ENCODE measurements around the gene PITPNM1. TPM values are rescaled to one million over a fixed set of nuclear protein-coding genes. Genes with fewer than 3 reads are reported as not detected.

The PITPNM1 gene
- total and polyA plus RNA-seq, 2 of the 13 experiments (the other 11 are each of a cell fraction or from before 2014, with no cell fraction given), result 8.2 to 8.5 TPM

GRCh38 chr11:67464411-67465188 is 40.6 kb downstream of the PITPNM1 start (continued):
- peak; percentile 15; the same call in 1 of the 2 replicates for TF ChIP-seq ZBTB7B (CRISPR knock-in tag; IDR thresholded peaks at IDR 0.05)
- TF ChIP-seq KIAA2018 (CRISPR knock-in tag; IDR thresholded peaks at IDR 0.05; ENCODE audit: borderline replicate concordance), result no peak
- TF ChIP-seq SP4 (CRISPR knock-in tag; IDR thresholded peaks at IDR 0.05), result 0 out of 2 replicates have a peak, but pooled peaks have one; percentile 12
- TF ChIP-seq KDM3A (CRISPR knock-in tag; IDR thresholded peaks at IDR 0.05; ENCODE audit: low read depth), result no peak
- no peak for TF ChIP-seq FUBP1 (CRISPR knock-in tag; IDR thresholded peaks at IDR 0.05; ENCODE audit: borderline replicate concordance)
- TF ChIP-seq LRRFIP1 (CRISPR knock-in tag; conservative IDR thresholded peaks at IDR 0.05), result no peak
- peak; percentile 5 for TF ChIP-seq TEAD3 (CRISPR knock-in tag; optimal IDR thresholded peaks at IDR 0.05; ENCODE audit: borderline replicate concordance)
- no peak; the same call in 1 of the 2 replicates for TF ChIP-seq ZNF552 (CRISPR knock-in tag; IDR thresholded peaks at IDR 0.05; ENCODE audit: borderline replicate concordance)
- TF ChIP-seq RBFOX2 (IDR thresholded peaks at IDR 0.05; ENCODE audit: low read depth, low read length), result peak; percentile 84
- TF ChIP-seq ZNF224 (CRISPR knock-in tag; IDR thresholded peaks at IDR 0.05), result no peak; the same call in 1 of the 2 replicates
- TF ChIP-seq CBX5 (CRISPR knock-in tag; IDR thresholded peaks at IDR 0.05; ENCODE audit: borderline replicate concordance), result 0 out of 2 replicates have a peak, but pooled peaks have one; percentile 56
- TF ChIP-seq ZSCAN21 (CRISPR knock-in tag; IDR thresholded peaks at IDR 0.05; ENCODE audit: borderline replicate concordance), result no peak; the same call in 1 of the 2 replicates
- TF ChIP-seq FOXJ3 (CRISPR knock-in tag; IDR thresholded peaks at IDR 0.05; ENCODE audit: borderline replicate concordance), result no peak
- TF ChIP-seq ARHGAP35 (CRISPR knock-in tag; IDR thresholded peaks at IDR 0.05; ENCODE audit: borderline replicate concordance), result 0 out of 2 replicates have a peak, but pooled peaks have one; percentile 1
- peak; percentile 70 for TF ChIP-seq PTBP1 (IDR thresholded peaks at IDR 0.05; ENCODE audit: low read depth, low read length, poor library complexity, severe bottlenecking)
- TF ChIP-seq ZBTB38 (CRISPR knock-in tag; IDR thresholded peaks at IDR 0.05), result peak; percentile 16; the same call in 1 of the 2 replicates

All from HepG2 (cell line).